Measurements from ENCODE around the gene MEGF8. TPM values are rescaled to one million over a fixed set of nuclear protein-coding genes. Genes with fewer than 3 reads are reported as not detected.

MEGF8 gene
- total and polyA plus RNA-seq, 2 donors (not counting 3 experiments of a cell fraction or from before 2014, with no cell fraction given), result 20.6 to 39.6 TPM

DNA sequence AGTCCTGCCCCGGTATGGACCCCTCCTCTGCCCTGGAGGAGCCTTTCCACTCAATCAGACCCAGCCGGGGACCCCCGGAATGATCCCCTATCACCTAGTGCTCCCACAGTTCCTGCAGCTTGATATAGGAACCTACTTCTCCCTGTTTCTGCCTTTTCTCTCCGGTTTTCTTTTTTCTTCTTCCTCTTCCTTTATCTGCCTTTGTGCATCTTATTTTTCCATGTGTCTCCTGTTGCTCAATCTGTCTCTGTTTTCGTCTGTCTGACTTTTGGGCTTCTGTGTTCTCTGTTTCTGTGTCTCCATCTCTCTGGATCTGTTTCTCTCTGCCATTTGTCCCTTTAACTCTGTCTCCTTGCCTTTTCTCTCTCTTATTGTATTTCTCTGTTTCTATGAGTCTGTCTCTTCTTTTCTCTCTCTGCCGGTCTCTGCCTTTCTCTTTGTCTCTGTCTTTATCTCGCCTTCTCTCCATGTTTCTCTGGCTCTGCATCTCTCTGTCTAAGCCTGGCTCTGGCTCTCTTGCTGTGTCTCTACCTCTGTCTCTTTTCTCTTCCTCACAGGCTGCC lies 10.0 kb downstream of the MEGF8 start:
- DNase-seq (ENCODE audit: low read depth, low spot score), result no peak
- H2AFZ ChIP-seq (ENCODE audit: low read depth, low read length), result no peak overlapping the region
- no peaks in the 10 kb centered on the region for H3K9me3 ChIP-seq (replicated peaks; ENCODE audit: control insufficient read depth, insufficient read depth, low read length)
- TF ChIP-seq, protein P1, sequence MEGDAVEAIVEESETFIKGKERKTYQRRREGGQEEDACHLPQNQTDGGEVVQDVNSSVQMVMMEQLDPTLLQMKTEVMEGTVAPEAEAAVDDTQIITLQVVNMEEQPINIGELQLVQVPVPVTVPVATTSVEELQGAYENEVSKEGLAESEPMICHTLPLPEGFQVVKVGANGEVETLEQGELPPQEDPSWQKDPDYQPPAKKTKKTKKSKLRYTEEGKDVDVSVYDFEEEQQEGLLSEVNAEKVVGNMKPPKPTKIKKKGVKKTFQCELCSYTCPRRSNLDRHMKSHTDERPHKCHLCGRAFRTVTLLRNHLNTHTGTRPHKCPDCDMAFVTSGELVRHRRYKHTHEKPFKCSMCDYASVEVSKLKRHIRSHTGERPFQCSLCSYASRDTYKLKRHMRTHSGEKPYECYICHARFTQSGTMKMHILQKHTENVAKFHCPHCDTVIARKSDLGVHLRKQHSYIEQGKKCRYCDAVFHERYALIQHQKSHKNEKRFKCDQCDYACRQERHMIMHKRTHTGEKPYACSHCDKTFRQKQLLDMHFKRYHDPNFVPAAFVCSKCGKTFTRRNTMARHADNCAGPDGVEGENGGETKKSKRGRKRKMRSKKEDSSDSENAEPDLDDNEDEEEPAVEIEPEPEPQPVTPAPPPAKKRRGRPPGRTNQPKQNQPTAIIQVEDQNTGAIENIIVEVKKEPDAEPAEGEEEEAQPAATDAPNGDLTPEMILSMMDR (IDR thresholded peaks at IDR 0.05; ENCODE audit: extremely low read depth in 1 of 2, insufficient read depth in 1 of 2, low read depth in 1 of 2, low read length in 2 of 2), result no peak
- TF ChIP-seq MYC (IDR thresholded peaks at IDR 0.05; ENCODE audit: low read depth, low read length) (no peak), POLR2A (IDR thresholded peaks at IDR 0.05; ENCODE audit: low read depth, low read length) (no peak), MAX (IDR thresholded peaks at IDR 0.05; ENCODE audit: insufficient read depth, insufficient read length) (no peak), EZH2 (IDR thresholded peaks at IDR 0.05; ENCODE audit: borderline replicate concordance, low read depth, low read length, severe bottlenecking) (no peak), JUN (IDR thresholded peaks at IDR 0.05; ENCODE audit: borderline replicate concordance, insufficient read depth, insufficient read length, low read depth) (no peak), FOS (IDR thresholded peaks at IDR 0.05; ENCODE audit: borderline replicate concordance, insufficient read depth, low read length) (no peak), GATA2 (IDR thresholded peaks at IDR 0.05; ENCODE audit: insufficient read depth, insufficient read length, low read depth, low read length) (no peak), POLR2AphosphoS5 (IDR thresholded peaks at IDR 0.05; ENCODE audit: insufficient read depth, low read depth, low read length) (no peak)
- no peak overlapping the region for H3K9ac ChIP-seq (replicated peaks; ENCODE audit: extremely low read depth, insufficient read depth, low read length)
- H3K36me3 ChIP-seq (ENCODE audit: control insufficient read depth in 2 of 2, extremely low read depth in 1 of 2, insufficient read depth in 2 of 2, low read length in 2 of 2), result peaks cover 0 to 7% of the 10 kb centered on the region in 2 experiments
- intact Hi-C loops (cut with micrococcal nuclease), result no loop called here
- H3K9me1 ChIP-seq (replicated peaks; ENCODE audit: control insufficient read depth, extremely low read depth, insufficient read depth, low read length), result no peaks in the 10 kb centered on the region
- no peak for FAIRE-seq
- no peak overlapping the region for H3K4me3 ChIP-seq (replicated peaks in 1 of 3; ENCODE audit: insufficient read depth in 1 of 3, low read depth in 1 of 3, low read length in 3 of 3)
- dilution Hi-C loops (cut with MboI; ENCODE audit: extremely low pct_ligation_motif_present, low sequenced_read_pairs), result no loop called here
- H3K27me3 ChIP-seq (ENCODE audit: control insufficient read depth in 2 of 2, insufficient read depth in 2 of 2, low read length in 2 of 2), result no peaks in the 10 kb centered on the region
- H3K4me2 ChIP-seq (ENCODE audit: insufficient read depth, low read length), result no peak overlapping the region
- BruUV-seq (replicated peaks), result no TSS peak
- H3K4me1 ChIP-seq (ENCODE audit: control insufficient read depth, extremely low read depth, insufficient read depth, low read length), result no peaks in the 10 kb centered on the region
- H3K27ac ChIP-seq (ENCODE audit: insufficient read depth, low read depth, low read length), result no peak overlapping the region
- no peaks in the 10 kb centered on the region for H4K20me1 ChIP-seq (replicated peaks; ENCODE audit: control insufficient read depth, extremely low read depth, insufficient read depth, low read length)
- no peaks in the 10 kb centered on the region for H3K79me2 ChIP-seq (ENCODE audit: control insufficient read depth, insufficient read depth, low read length)
- ChIA-PET CTCF (no interaction called here), POLR2A (no interaction called here)

All from endothelial cell of umbilical vein (primary cell).